SK-N-SH (cell line): ENCODE data around the gene GRB2. TPM values are rescaled to one million over a fixed set of nuclear protein-coding genes. Genes with fewer than 3 reads are reported as not detected.

Source experiments
- CTCF ChIA-PET: fragments of 300-600, 350-600 bp; formaldehyde crosslinking; extraction: SDS; loops from one replicate; lab custom pipeline; 2021; lab: Yijun Ruan, JAX
- POLR2A ChIA-PET: fragments of 350-600 bp; sonication (Branson Sonifier 250); formaldehyde crosslinking; extraction: SDS; loops from one replicate; lab custom pipeline; 2020; ENCODE audit warnings: antibody characterized with exemption, inconsistent platforms; lab: Yijun Ruan, JAX
- DNase-seq: peaks from one replicate; pipeline ENCODE4 v3.0.0; 2012
- H2AFZ ChIP-seq: fragments of 200-600 bp; sonication (generic); 2 replicates; pipeline ENCODE4 v1.8.1; 2016; ENCODE audit warnings: antibody characterized with exemption, mild to moderate bottlenecking, low read depth
- H3F3A ChIP-seq: fragments of 200-600 bp; sonication (generic); replicated peaks from 2 replicates; pipeline ENCODE3; 2016; ENCODE audit warnings: antibody characterized with exemption, mild to moderate bottlenecking; ENCODE audit not compliant: insufficient read depth
- H3K27ac ChIP-seq, 2 experiments: fragments of 200-500 bp in 1 of 2; fragments of 200-600 bp in 1 of 2; sonication (Bioruptor generic) in 1 of 2; sonication (generic), shearing (Covaris generic) in 1 of 2; 2 replicates each; pipeline versions ENCODE4 v1.5.1 to v1.6.1; 2014 to 2016; ENCODE audit warnings: low read depth in 2 of 2, inconsistent platforms in 1 of 2, low read length in 1 of 2, mild to moderate bottlenecking in 1 of 2, mixed read lengths in 1 of 2
- H3K27me3 ChIP-seq: fragments of 200-600 bp; sonication (generic), shearing (Covaris generic); 2 replicates; pipeline ENCODE4 v1.6.1; 2016; ENCODE audit warnings: mixed run types; ENCODE audit not compliant: insufficient read depth
- H3K36me3 ChIP-seq, 2 experiments: fragments of 200-500 bp in 1 of 2; fragments of 200-600 bp in 1 of 2; sonication (Bioruptor generic) in 1 of 2; sonication (generic) in 1 of 2; replicated peaks in 1 of 2; 2 replicates each; pipeline versions ENCODE3 to v1.5.1; 2014 to 2016; ENCODE audit warnings: low read length in 1 of 2, mild to moderate bottlenecking in 1 of 2; ENCODE audit not compliant: insufficient read depth in 2 of 2, control insufficient read depth in 1 of 2
- H3K4me1 ChIP-seq, 2 experiments: fragments of 200-500 bp in 1 of 2; fragments of 200-600 bp in 1 of 2; sonication (Bioruptor generic) in 1 of 2; sonication (generic), shearing (Covaris generic) in 1 of 2; 2 replicates each; pipeline versions ENCODE4 v1.5.1 to v1.6.1; 2014 to 2016; ENCODE audit warnings: low read depth in 1 of 2, low read length in 1 of 2, mixed run types in 1 of 2; ENCODE audit not compliant: insufficient read depth in 2 of 2, control insufficient read depth in 1 of 2
- H3K4me2 ChIP-seq: fragments of 200-600 bp; sonication (generic), shearing (Covaris generic); 2 replicates; pipeline ENCODE4 v1.6.1; 2017; ENCODE audit warnings: mixed run types
- H3K4me3 ChIP-seq, 2 experiments: fragments of 200-500 bp in 1 of 2; fragments of 200-600 bp in 1 of 2; sonication (Bioruptor generic) in 1 of 2; sonication (generic), shearing (Covaris generic) in 1 of 2; 2 replicates each; pipeline versions ENCODE4 v1.5.1 to v1.8.1; 2014 to 2016; ENCODE audit warnings: low read depth in 2 of 2, inconsistent platforms in 1 of 2, low read length in 1 of 2, mild to moderate bottlenecking in 1 of 2, mixed read lengths in 1 of 2, moderate library complexity in 1 of 2
- H3K79me2 ChIP-seq: fragments of 200-600 bp; sonication (generic); 2 replicates; pipeline ENCODE4 v1.8.1; 2017; ENCODE audit warnings: mild to moderate bottlenecking; ENCODE audit not compliant: insufficient read depth
- H3K9ac ChIP-seq: fragments of 200-600 bp; sonication (generic); 2 replicates; pipeline ENCODE4 v1.6.1; 2017; ENCODE audit warnings: mixed run types
- H3K9me2 ChIP-seq: fragments of 200-600 bp; sonication (generic); 2 replicates; pipeline ENCODE4 v1.6.1; 2017; ENCODE audit warnings: mixed run types
- H3K9me3 ChIP-seq: fragments of 200-600 bp; sonication (generic); 2 replicates; pipeline ENCODE4 v1.6.1; 2017; ENCODE audit warnings: mixed run types, mild to moderate bottlenecking, moderate library complexity
- H4K20me1 ChIP-seq: fragments of 200-600 bp; sonication (generic); 2 replicates; pipeline ENCODE4 v1.6.1; 2017; ENCODE audit warnings: mild to moderate bottlenecking, mixed run types; ENCODE audit not compliant: insufficient read depth
- CHD2 ChIP-seq: fragments of 150-350 bp; IDR thresholded peaks from 2 replicates; pipeline ENCODE4 v1.6.1; 2018; ENCODE audit warnings: low read length; ENCODE audit not compliant: partially characterized antibody
- EZH2phosphoT487 ChIP-seq: fragments of 200-600 bp; sonication (generic); IDR thresholded peaks from 2 replicates; pipeline ENCODE4 v1.6.1; 2017; ENCODE audit warnings: low read depth, mixed run types, mild to moderate bottlenecking, antibody characterized with exemption, moderate library complexity, borderline replicate concordance
- FOXM1 ChIP-seq: IDR thresholded peaks from 2 replicates; pipeline ENCODE4 v1.4.0; 2012; ENCODE audit warnings: low read depth, mild to moderate bottlenecking
- GABPA ChIP-seq: IDR thresholded peaks from 2 replicates; pipeline ENCODE4 v1.4.0; 2012; ENCODE audit warnings: low read depth, mild to moderate bottlenecking
- JUND ChIP-seq: IDR thresholded peaks from 2 replicates; pipeline ENCODE4 v1.4.0; 2012
- MXI1 ChIP-seq: IDR thresholded peaks from 2 replicates; pipeline ENCODE4 v1.6.1; 2012; ENCODE audit warnings: mild to moderate bottlenecking, low read depth, low read length, improper control_type of control experiment
- NFIC ChIP-seq: IDR thresholded peaks from 2 replicates; pipeline ENCODE4 v1.4.0; 2012; ENCODE audit warnings: borderline replicate concordance
- POLR2AphosphoS5 ChIP-seq: IDR thresholded peaks from 2 replicates; pipeline ENCODE4 v1.6.1; 2012; ENCODE audit warnings: low read depth, low read length
- RAD21 ChIP-seq: IDR thresholded peaks from 2 replicates; pipeline ENCODE4 v1.6.1; 2012; ENCODE audit warnings: mild to moderate bottlenecking, low read length
- RCOR1 ChIP-seq: fragments of 150-350 bp; IDR thresholded peaks from 2 replicates; pipeline ENCODE4 v1.6.1; 2017; ENCODE audit warnings: antibody characterized with exemption, low read length
- SIN3A ChIP-seq: IDR thresholded peaks from 2 replicates; pipeline ENCODE4 v1.6.1; 2012; ENCODE audit warnings: low read depth, mild to moderate bottlenecking, low read length, moderate library complexity, borderline replicate concordance
- TAF1 ChIP-seq: IDR thresholded peaks from 2 replicates; pipeline ENCODE4 v1.6.1; 2012; ENCODE audit warnings: low read depth, mild to moderate bottlenecking, low read length, moderate library complexity, borderline replicate concordance
- TCF12 ChIP-seq: IDR thresholded peaks from 2 replicates; pipeline ENCODE4 v1.4.0; 2012
- TEAD4 ChIP-seq: IDR thresholded peaks from 2 replicates; pipeline ENCODE4 v1.4.0; 2012; ENCODE audit warnings: mild to moderate bottlenecking, borderline replicate concordance; ENCODE audit not compliant: insufficient read depth
- YY1 ChIP-seq: IDR thresholded peaks from 2 replicates; pipeline ENCODE4 v1.4.0; 2012; ENCODE audit warnings: low read depth, mild to moderate bottlenecking
- WGBS: methylation state at CpG from one replicate; pipeline ENCODE4 v1.1.6; 2017; ENCODE audit warnings: low lambda C conversion rate; 5-methylcytosine and 5-hydroxymethylcytosine counted together
- polyA plus RNA-seq, 3 experiments: library from polyadenylated mRNA; depleted of rRNA; stranded (reverse); fragments of >200 nt; gene quantifications; 2 replicates each; pipeline ENCODE4 v1.2.3, GENCODE V29; 2012
- TF ChIP-seq, protein P1 (sequence below): IDR thresholded peaks from 2 replicates; pipeline ENCODE4 v1.6.1; 2012; ENCODE audit warnings: mild to moderate bottlenecking, low read depth, low read length, moderate library complexity
- TF ChIP-seq, protein P2 (sequence below): fragments of 200-600 bp; sonication (generic); IDR thresholded peaks from 2 replicates; pipeline ENCODE4 v1.6.1; 2017; ENCODE audit warnings: antibody characterized with exemption, mild to moderate bottlenecking, moderate library complexity
- TF ChIP-seq, protein P3 (sequence below): fragments of 150-350 bp; IDR thresholded peaks from 2 replicates; pipeline ENCODE4 v1.6.1; 2017; ENCODE audit warnings: antibody characterized with exemption, low read length, low read depth, borderline replicate concordance
- TF ChIP-seq, protein P4 (sequence below): IDR thresholded peaks from 2 replicates; pipeline ENCODE4 v1.4.0; 2012; ENCODE audit warnings: low read depth, borderline replicate concordance
- TF ChIP-seq, protein P5 (sequence below): IDR thresholded peaks from 2 replicates; pipeline ENCODE4; 2012

Gene GRB2
- polyA plus RNA-seq, 1 of the 3 experiments (the other 2 are of a cell fraction), result 89.6 TPM

DNA sequence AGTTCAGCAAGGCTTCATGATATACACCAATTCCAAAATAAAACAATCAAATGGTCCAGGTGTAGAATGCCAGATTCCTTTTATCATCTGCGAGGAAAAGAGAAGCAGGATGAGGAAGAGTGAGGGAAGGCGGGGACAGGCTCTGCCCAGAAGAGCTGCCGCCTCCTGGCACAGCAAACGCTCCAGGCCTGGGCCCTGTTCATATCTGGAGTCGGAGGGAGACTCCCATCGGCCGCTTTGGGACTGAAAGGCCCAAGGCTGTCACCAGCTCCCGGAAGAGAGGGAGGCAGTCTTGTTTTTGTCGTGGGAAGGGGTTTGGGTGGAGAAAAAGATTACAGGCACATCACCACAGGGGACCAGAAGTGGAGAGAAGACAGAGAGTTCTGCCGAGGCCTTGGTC, 87.3 kb downstream of the GRB2 start (continued):
- TF ChIP-seq, protein P1, sequence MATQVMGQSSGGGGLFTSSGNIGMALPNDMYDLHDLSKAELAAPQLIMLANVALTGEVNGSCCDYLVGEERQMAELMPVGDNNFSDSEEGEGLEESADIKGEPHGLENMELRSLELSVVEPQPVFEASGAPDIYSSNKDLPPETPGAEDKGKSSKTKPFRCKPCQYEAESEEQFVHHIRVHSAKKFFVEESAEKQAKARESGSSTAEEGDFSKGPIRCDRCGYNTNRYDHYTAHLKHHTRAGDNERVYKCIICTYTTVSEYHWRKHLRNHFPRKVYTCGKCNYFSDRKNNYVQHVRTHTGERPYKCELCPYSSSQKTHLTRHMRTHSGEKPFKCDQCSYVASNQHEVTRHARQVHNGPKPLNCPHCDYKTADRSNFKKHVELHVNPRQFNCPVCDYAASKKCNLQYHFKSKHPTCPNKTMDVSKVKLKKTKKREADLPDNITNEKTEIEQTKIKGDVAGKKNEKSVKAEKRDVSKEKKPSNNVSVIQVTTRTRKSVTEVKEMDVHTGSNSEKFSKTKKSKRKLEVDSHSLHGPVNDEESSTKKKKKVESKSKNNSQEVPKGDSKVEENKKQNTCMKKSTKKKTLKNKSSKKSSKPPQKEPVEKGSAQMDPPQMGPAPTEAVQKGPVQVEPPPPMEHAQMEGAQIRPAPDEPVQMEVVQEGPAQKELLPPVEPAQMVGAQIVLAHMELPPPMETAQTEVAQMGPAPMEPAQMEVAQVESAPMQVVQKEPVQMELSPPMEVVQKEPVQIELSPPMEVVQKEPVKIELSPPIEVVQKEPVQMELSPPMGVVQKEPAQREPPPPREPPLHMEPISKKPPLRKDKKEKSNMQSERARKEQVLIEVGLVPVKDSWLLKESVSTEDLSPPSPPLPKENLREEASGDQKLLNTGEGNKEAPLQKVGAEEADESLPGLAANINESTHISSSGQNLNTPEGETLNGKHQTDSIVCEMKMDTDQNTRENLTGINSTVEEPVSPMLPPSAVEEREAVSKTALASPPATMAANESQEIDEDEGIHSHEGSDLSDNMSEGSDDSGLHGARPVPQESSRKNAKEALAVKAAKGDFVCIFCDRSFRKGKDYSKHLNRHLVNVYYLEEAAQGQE, result no peak
- TF ChIP-seq RCOR1, result no peak
- TF ChIP-seq POLR2AphosphoS5, result no peak
- TF ChIP-seq FOXM1, result no peak
- TF ChIP-seq TEAD4, result no peak
- TF ChIP-seq YY1, result no peak
- no peak for TF ChIP-seq RAD21
- TF ChIP-seq, protein P2, sequence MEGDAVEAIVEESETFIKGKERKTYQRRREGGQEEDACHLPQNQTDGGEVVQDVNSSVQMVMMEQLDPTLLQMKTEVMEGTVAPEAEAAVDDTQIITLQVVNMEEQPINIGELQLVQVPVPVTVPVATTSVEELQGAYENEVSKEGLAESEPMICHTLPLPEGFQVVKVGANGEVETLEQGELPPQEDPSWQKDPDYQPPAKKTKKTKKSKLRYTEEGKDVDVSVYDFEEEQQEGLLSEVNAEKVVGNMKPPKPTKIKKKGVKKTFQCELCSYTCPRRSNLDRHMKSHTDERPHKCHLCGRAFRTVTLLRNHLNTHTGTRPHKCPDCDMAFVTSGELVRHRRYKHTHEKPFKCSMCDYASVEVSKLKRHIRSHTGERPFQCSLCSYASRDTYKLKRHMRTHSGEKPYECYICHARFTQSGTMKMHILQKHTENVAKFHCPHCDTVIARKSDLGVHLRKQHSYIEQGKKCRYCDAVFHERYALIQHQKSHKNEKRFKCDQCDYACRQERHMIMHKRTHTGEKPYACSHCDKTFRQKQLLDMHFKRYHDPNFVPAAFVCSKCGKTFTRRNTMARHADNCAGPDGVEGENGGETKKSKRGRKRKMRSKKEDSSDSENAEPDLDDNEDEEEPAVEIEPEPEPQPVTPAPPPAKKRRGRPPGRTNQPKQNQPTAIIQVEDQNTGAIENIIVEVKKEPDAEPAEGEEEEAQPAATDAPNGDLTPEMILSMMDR, result no peak
- no peak for TF ChIP-seq EZH2phosphoT487
- TF ChIP-seq TCF12, result no peak
- no peak for TF ChIP-seq GABPA
- no peak for TF ChIP-seq CHD2

DNA sequence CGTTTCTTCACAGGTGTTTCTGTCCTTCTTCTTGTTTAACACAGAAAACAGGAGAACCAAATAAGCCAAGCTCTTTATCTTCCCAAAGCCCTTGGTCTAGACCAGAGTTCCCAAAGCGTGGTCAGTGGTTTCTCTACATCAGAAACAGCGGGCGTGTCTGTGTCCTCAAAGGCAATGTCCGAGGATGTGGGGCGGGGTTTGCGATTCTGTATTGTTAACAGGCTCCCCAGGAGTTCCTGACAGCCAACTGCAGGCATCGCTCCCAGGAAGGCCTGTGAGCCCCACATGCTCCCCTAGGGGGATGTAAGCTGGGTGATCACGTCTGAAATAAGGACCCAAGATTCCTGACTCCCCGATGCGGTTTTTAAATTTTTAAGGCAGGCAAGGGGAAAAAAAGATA, 87.8 kb downstream of the GRB2 start:
- Histone ChIP-seq H3K9me2 (no peaks in the 10 kb centered on the region), H3K4me3 (no peak overlapping the region), H3K4me2 (no peak overlapping the region), H3K27me3 (no peaks in the 10 kb centered on the region), H3F3A (peaks cover 11% of the 10 kb centered on the region), H2AFZ (no peak overlapping the region), H3K4me1 (no peaks in the 10 kb centered on the region), H3K36me3 (peaks cover 31 to 36% of the 10 kb centered on the region in 2 experiments), H3K79me2 (peaks cover 6% of the 10 kb centered on the region), H3K9me3 (no peaks in the 10 kb centered on the region), H3K9ac (no peak overlapping the region), H3K27ac (no peak overlapping the region), H4K20me1 (peaks cover 3% of the 10 kb centered on the region)
- ChIA-PET CTCF (interaction anchor here (1.0 to 1.9 kb wide), 3 partner anchors 26 to 95 kb away, joined by 5 to 7 read pairs (median 6); partner anchors contain the start of gene SLC25A19), POLR2A (interaction anchor here (1.4 kb wide), 1 partner anchor 75 kb away, joined by 3 read pairs; no protein-coding TSS in a partner anchor)
- 95% methylated on average over 11 of the region's 11 CpGs for WGBS
- no peak for DNase-seq
- TF ChIP-seq SIN3A, result no peak
- TF ChIP-seq TEAD4, result no peak
- TF ChIP-seq, protein P3, sequence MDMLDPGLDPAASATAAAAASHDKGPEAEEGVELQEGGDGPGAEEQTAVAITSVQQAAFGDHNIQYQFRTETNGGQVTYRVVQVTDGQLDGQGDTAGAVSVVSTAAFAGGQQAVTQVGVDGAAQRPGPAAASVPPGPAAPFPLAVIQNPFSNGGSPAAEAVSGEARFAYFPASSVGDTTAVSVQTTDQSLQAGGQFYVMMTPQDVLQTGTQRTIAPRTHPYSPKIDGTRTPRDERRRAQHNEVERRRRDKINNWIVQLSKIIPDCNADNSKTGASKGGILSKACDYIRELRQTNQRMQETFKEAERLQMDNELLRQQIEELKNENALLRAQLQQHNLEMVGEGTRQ, result no peak
- TF ChIP-seq, protein P4, sequence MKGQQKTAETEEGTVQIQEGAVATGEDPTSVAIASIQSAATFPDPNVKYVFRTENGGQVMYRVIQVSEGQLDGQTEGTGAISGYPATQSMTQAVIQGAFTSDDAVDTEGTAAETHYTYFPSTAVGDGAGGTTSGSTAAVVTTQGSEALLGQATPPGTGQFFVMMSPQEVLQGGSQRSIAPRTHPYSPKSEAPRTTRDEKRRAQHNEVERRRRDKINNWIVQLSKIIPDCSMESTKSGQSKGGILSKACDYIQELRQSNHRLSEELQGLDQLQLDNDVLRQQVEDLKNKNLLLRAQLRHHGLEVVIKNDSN, result no peak
- TF ChIP-seq TAF1, result no peak
- TF ChIP-seq JUND, result no peak
- no peak for TF ChIP-seq NFIC
- no peak for TF ChIP-seq RAD21
- no peak for TF ChIP-seq MXI1
- TF ChIP-seq, protein P5, sequence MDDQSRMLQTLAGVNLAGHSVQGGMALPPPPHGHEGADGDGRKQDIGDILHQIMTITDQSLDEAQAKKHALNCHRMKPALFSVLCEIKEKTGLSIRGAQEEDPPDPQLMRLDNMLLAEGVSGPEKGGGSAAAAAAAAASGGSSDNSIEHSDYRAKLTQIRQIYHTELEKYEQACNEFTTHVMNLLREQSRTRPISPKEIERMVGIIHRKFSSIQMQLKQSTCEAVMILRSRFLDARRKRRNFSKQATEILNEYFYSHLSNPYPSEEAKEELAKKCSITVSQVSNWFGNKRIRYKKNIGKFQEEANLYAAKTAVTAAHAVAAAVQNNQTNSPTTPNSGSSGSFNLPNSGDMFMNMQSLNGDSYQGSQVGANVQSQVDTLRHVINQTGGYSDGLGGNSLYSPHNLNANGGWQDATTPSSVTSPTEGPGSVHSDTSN, result no peak
- TF ChIP-seq, protein P2, result no peak
- no peak for TF ChIP-seq EZH2phosphoT487
